HL-60/S4 (cell line): Measurements from ENCODE around the gene LYPD4.
"Not testable (repeated sequence)": the region's sequence is repeated elsewhere in the genome, so short reads cannot be mapped to it uniquely, and the experiment has no call there.

Experiments
- in situ Hi-C: fragments of 300-500 bp; cut with MboI; formaldehyde crosslinking; loops from 2 replicates; pipeline ENCODE4 v1.14.3; 2022; ENCODE audit warnings: low sequenced_read_pairs

LYPD4 gene

DNA sequence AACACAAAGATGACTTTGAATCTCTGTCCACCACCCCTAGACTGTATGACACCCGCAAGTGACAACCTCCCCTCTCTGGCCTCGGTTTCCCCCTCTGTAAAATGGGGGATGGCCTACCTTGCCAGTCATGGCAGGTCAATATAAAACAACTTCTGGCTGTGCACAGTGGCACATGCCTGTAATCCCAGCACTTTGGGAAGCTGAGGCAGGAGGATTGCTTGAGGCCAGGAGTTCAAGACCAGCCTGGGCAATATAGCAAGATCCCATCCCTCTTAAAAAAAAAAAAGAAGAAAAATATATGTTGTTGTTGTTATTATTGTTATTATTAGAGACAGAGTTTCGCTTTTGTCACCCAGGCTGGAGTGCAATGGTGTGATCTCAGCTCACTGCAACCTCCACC lies 31.5 kb upstream of the LYPD4 start:
- in situ Hi-C loops, result not testable (repeated sequence)

DNA sequence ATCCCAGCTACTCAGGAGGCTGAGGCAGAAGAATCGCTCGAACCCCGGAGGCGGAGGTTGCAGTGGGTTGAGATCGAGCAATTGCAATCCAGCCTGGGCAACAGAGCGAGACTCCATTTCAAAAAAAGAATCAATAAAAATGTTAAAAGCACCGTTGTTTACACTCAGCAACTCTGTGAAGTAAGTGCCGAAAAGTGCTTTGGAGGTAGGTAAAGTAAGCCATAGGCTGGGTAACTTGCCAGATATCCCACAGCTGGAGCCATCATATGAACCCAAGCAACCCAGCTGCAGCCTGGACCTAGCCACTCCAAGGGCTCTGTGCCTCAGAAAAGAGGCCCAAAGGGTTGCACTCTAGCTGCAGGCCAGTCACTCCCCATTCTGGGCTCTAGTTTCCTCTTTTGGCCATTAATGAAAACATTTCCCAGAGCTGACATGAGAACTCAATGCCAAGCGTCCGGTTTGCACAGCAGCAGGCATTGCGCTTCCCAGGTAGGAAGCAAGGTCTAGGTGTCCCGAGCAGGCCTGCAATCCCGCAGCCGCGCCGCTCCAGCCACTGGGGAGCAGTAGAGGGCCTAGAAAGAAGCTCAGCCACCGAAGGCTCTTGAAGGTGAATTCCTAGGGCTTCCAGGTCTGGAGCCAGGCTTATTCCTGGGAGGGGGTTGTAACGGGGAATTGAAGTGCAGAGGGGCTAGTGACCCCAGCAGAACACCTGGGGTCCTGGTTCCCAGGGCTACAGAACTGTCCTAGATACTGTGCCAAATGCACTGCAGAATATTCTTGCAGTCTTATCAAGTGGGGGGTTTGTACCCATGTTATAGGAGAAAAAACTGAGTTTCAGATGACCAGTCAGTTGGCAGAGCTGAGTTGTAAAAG lies 28.5 kb upstream of the LYPD4 start:
- in situ Hi-C loops, result no loop called here

DNA sequence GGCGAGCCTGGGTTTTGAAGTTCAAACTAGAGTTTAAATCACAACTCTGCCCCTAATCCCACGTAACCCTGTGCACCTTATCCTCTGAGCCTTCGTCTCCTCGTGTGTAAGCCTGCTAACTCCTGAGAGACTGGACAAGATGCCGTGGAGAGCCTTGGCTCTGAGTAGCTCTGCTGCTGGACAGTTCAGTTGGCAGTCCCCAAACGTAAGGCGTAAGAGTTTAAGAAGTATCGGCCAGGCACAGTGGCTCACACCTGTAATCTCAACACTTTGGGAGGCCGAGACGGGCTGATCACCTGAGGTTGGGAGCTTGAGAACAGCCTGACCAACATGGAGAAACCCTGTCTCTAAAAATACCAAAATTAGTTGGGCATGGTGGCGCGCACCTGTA lies 27.9 kb upstream of the LYPD4 start:
- in situ Hi-C loops, result no loop called here

DNA sequence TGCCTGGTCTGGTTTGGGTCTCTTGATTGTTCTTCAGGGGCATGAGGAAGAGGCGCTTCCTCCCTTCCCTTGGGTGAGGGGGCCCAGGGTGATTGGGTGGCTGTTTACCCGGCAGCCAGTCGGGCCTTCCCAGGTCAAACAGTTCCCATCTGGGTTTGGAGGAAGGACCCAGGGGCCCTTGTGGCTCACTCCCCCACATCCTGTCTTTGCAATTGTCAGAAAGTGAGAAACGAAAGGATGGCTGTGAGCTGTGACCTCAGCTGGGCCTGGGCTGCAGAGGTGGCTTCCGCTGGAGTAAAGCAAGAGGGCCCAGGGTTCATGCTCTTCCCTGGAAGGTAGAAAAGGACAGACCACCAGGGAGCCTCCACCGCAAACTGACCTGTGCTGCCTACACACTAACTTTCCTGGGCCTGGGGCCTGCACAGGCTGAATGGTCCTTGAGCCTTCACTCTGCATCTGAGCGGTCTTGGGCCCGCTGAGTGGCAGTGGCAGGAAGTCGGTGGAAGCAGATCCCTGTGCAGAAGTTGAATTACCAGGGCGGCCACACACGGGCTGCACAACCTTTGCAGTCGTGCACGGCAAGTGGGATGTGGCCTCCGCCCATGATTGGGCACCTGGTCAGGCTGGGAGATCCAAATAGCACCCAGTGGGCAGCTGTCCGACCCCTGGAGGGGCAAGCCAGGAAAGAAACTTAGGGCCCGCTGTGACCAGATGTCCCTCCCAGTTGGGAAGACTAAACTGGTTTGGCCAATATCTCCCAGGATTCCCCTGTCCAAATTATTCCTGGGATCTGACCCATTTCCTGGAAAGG lies 27.3 kb upstream of the LYPD4 start:
- in situ Hi-C loops, result no loop called here

DNA sequence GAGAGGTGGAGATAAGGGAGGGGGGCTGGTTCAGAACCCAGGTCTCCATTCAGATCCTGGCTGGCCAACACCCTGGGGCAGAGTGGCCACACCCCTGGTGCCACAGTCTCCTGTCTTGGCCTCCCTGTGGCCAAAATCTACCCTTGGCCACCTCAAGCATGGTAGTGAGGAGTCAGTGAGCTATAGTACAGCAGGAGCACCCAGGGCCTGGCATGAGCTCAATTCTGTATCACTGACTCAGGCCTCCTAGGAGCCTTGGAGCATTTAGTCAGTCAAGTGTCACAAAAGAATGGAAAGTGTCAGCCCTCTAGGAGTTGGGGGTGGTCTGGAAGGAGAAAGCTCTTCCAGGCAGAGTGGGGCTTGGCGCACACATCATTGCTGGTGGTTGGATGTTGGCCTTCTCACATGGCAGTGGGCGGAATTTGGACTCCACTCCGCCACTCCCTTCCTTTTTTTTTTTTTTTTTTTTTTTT lies 26.0 kb upstream of the LYPD4 start:
- in situ Hi-C loops, result no loop called here

DNA sequence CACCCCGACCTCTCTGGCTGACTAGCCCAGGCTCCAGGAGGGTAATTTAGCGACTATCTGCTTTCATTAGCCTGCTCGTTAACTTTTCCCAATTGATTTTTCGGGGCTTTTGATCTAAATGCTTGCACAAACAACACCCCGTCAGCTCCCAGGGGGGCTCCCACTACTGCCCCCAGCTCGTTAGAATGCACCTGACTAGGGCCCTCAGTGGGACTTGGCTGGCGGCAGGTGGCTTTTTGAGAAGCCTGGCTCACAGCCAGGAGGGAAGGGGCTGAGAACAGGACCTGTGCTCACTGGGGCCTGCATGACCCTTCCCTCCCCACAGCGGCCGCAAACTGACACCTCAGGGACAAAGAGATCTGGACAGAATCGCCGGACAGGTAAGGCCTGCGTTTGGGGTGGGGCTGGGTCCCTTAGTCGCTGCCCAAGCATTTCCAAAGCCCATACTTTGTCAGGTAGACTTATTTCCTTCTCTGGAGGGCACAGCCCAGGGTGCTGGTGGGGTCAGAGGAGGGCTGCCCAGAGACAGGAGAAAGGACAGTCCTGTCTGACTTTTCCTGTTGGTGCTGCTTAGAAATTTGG lies 25.0 kb upstream of the LYPD4 start:
- in situ Hi-C loops, result no loop called here

DNA sequence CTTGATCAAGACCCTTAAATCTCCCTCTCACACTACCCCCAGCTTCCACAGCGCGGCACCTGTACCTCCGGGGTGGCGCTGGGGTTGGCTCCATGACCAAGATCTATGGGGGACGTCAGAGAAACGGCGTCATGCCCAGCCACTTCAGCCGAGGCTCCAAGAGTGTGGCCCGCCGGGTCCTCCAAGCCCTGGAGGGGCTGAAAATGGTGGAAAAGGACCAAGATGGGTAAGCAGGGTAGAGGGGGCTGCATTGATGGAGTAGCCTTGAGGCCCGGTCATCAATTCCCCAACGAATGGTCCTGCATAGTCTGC lies 24.5 kb upstream of the LYPD4 start:
- in situ Hi-C loops, result no loop called here

DNA sequence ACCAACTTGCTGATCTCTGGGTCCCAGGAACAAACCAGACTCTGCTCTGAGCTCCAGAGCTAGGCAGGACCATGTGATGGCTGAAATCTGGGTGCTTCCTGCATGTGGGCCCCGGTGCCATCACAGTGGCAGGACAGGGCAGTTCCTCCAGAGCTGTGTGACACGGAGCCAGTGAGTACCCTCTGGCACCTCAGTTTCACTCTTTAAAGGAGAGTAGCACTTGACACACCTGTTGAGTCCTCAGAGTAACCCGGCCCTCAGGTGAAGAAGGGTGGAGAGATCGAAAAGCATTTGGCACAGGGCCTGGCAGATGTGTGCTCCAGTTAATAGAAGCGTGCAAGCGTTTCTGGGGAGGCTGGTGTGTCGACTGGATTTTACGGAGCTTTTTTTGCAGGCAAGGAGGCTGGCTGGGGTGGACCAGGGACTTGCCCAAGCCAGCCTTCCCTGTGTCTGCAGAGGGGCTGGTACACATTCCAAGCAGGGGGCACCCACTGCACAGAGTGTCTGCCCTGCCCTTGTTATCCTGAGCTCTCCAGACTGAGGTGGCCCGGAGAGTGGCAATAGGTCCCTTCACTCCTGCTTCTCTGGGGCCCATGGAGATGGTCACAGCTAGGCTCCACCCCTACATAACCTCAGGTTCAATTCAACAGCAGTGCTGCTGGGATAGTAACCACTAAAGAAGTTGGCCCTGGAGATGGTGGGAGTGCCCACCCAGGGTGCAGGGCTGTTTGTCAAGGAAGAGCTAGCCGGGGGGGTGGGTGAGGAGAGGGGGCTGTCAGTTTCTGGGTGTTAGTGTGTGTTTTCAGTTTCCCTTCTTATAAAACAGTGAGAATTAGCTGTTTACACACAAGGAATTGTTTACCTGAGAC lies 23.9 kb upstream of the LYPD4 start:
- in situ Hi-C loops, result no loop called here

DNA sequence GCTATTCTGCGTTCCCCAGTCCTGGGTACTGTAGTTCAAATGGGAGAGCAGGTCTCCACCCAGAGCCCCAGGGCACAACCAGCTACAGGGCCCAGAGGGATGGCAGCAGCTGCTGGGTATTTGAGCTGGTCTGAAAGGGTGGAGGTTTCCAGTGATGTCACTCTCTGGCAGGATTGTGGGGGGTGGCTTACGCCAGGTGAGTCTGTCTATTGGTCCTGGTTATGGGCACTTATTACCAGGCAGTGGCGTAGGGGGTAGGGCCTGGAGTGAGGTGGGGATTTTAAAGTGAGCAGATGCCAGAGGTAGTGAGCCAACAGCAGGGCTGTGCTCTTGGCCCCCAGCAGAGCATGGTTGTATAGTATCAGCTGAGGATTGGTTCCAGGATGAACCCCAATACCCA lies 21.8 kb upstream of the LYPD4 start:
- in situ Hi-C loops, result no loop called here

DNA sequence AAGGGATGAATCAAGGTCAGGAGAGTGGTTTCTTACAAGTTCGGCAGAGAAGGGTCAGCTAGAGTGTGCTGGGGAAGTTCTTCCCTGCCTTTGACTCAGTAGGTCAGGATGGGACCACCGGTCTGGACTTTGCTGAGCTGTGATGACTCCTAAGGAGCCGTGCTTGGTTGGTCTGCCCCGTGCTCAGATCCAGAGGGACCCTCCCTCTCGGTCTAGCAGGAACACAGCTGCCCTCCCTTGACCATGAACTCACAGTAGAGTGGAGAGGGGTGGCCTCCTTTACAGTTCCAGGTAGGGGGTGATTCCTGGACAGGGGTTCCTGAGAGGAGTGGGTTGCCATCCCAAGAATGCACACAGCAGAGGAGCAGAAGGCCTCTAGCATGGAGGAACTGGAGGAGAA lies 19.9 kb upstream of the LYPD4 start:
- in situ Hi-C loops, result loop anchor here (5.0 kb wide), 1 partner anchor 83 kb away; no protein-coding TSS in a partner anchor

DNA sequence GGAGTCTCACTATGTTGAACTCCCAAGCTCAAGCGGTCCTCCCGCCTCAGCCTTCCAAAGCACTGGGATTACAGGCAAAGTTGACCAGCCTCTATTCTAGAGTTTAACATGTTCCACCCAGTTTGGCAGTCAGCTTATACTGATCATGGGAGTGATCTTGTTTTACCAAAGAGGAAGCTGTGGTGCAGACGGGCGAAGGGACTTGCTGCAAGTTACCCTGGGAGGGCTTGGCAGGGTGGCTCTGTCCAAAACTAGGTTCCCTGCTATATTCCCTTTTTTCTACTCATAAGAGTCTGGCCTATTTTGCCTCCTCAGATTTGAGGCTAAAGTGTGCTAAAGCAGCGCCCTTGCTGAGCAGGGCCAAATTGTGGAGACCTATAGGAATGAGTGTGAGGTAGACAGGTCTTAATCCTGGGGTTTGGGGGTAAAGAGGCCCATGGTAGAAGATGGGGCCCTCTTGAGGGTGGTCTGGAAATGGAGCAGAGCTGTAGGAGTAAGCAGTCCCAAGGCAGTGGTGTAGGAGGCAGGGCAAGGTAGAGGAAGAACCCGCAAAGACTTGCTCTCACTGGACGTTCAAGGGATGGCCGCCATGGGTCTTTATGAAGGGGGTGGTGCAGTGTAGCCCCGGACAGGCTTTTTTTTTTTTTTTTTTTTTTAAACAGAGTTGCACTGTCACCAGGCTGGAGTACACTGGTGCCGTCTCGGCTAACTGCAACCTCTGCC lies 18.9 kb upstream of the LYPD4 start:
- in situ Hi-C loops, result loop anchor here (5.0 kb wide), 1 partner anchor 84 kb away; no protein-coding TSS in a partner anchor

DNA sequence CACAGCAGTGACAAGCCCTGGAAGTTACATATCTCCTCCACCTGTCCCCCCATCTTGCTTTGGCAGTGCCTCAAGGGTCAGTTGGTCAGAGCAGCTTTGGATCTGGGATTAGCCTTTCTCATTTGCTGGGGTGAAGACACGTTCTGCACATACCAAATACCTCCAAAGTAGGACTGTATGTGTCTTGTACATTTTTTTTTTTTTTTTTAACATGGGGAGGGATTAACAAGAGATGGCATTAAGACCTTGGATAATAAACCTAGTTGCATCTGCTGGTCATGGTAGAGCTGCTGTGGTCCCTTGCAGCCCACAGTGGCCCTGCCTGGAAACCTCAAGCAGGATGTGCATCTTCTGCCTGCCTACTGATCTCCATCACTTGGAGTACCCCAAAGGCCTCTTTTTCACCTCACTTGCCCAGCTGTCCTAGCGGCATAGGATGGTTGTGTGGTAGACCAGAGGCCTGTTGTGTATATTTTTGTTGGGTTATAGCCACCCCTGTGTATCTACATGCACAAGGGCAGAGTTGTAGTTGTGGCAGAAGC lies 18.0 kb upstream of the LYPD4 start:
- in situ Hi-C loops, result loop anchor here (5.0 kb wide), 1 partner anchor 85 kb away; no protein-coding TSS in a partner anchor

DNA sequence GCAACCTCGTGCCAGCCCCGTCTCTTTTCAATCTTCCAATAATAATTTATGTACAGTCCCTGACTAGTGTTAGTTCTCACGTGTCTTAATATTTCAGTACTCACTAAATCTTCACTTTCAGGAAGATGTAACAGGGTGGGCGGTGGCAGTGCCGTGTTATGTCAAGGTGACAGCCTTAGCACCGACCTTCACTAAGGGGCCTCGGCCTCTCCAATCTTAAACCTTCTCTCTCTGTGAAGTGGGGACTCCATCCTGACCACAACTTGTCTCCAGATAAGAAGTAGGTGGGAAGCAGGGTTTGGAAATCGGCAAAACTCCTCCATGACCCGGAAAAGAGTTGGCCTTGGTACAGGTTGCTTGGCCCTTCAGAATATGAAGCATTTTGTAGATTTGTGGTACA lies 17.4 kb upstream of the LYPD4 start:
- in situ Hi-C loops, result loop anchor here (5.0 kb wide), 1 partner anchor 85 kb away; no protein-coding TSS in a partner anchor

DNA sequence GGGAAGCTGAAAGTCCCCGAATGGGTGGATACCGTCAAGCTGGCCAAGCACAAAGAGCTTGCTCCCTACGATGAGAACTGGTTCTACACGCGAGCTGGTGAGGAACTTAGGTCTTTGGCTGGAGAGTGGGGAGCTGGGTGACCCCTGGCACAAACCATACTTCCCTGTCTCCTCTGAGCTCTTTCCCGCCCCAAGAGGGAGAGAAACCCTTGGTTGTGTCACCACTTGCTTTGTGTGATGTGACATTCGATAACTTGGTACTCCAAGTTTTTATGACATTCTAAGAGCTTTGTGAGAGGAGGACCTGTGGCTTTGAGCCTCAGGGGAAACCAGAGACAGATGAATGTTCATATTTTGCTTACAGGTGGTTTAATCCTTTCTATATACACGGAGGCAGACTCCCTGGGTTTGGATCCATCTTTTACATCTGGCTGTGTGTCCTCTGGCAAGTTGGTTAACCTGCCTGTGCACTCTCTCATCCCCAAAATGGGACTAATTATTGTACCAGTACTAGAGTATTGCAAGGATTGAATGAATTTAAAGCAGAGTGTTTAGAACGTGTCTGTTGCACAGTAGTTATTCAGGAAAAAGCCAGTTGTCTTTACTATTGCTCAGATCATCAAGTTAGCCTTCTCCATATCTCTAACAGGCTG lies 16.8 kb upstream of the LYPD4 start:
- in situ Hi-C loops, result loop anchor here (5.0 kb wide), 1 partner anchor 86 kb away; no protein-coding TSS in a partner anchor

DNA sequence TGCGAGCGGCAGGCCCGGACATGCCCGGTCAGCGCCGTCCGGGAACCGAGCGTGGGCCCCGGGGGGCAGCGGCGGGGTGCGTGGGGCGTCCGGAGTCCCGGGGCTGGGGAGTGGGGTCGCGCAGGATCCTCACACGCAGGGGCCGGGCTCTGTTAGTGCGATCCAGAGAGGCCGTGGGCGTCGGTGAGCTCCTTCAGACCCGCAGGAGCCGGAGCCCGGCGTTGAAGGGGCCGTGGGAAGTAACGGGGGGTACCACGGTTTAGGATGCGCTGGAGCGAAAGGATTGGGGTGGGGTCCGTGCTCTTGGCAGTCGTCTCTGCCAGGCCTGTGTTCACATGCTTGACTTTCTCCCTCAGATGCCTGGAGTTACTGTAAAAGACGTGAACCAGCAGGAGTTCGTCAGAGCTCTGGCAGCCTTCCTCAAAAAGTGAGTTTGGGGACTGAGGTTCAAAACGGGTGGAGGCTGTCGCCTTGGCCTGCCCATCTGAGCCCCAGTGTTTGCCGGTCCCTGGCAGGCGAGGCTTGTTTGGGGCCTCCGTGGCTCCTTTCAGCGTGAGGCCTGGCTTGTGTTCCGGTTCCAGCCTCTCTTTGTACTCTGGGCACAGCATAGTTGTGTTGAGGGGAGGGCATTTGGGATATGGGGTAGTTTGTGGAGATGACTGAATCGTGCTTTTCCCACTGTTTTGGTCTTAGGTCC lies 16.1 kb upstream of the LYPD4 start:
- in situ Hi-C loops, result loop anchor here (5.0 kb wide), 1 partner anchor 87 kb away; no protein-coding TSS in a partner anchor

DNA sequence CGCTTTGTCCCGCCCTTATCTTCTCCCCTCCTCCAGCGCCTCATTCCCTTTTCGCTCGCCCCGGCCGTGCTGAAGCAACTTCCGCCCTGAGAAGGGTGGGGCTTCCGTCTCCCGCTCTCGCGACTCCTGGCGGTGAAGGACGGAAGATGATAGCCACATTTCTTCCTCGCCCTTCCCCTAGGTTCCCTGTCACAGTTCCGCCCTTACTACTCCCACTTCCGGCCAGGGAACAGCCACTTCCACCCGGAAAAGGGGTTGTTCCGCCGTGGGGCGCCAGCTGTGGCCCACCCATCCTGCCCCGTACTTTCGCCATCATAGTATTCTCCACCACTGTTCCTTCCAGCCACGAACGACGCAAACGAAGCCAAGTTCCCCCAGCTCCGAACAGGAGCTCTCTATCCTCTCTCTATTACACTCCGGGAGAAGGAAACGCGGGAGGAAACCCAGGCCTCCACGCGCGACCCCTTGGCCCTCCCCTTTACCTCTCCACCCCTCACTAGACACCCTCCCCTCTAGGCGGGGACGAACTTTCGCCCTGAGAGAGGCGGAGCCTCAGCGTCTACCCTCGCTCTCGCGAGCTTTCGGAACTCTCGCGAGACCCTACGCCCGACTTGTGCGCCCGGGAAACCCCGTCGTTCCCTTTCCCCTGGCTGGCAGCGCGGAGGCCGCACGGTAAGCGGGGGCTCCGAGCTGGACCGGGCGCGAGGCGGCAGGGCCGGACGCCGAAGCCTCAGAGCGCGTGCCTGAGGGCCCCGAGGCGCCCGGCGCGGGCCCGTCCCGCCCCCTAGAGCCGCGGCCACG lies 15.3 kb upstream of the LYPD4 start, which contains the start of gene RPS19:
Gene RPS19 (plus strand): TSS at position 638 of the 801 bp plus-strand sequence. CDS start 520 bp downstream, outside the sequence.
- in situ Hi-C loops, result loop anchor here (5.0 kb wide), 1 partner anchor 87 kb away; no protein-coding TSS in a partner anchor

DNA sequence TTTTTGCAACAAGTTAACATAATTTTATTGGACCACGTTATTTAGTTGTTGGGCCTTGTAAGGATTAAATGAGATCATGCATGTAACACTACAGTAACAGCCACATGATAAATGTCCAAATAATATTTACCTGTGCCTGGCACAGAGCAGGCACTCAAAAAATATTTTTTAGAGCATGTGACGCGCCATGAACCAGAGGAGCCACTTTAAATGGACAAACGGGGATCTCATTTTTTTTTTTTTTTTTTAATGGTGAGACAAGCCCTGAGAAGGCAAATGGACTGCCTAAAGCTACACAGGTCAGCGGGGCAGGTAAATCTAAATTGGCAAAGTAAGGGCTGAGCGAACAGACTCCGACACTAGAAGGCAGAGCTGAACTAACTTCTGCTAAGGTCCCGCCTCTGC lies 14.7 kb upstream of the LYPD4 start:
- in situ Hi-C loops, result no loop called here
